Eye (tissue), 1 donor: ENCODE results near the gene SPATS2.
"Not testable (repeated sequence)": the region's sequence is repeated elsewhere in the genome, so short reads cannot be mapped to it uniquely, and the experiment has no call there.

Experiments
- DNase-seq: peaks from one replicate; pipeline ENCODE4 v3.0.0-alpha.2; 2015

The SPATS2 gene

DNA sequence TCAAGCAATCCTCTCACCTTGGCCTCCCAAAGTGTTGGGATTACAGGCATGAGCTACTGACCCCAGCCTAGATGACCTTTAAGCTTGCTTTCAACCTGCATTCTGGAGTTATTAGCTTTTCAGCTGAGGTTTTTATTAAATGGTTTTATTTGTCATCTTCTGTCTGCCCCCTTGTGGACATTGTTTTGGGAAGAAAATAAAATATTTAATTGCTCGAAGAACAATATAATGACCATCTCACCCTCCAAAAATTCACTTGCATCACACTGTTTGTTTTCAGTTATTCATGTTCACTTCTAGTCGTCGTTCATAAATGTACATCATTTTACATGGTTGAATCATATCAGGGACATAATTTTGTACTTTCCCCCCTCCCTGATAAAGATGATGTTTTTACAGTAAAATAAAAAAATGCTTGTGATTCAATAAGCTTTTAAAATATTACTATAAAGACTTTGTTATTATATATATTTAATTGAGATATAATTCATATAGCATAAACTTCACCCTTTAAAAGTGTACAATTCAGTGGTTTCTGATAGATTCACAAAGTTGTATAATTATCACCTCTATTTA, 10.1 kb upstream of the SPATS2 start:
- no peak for DNase-seq

DNA sequence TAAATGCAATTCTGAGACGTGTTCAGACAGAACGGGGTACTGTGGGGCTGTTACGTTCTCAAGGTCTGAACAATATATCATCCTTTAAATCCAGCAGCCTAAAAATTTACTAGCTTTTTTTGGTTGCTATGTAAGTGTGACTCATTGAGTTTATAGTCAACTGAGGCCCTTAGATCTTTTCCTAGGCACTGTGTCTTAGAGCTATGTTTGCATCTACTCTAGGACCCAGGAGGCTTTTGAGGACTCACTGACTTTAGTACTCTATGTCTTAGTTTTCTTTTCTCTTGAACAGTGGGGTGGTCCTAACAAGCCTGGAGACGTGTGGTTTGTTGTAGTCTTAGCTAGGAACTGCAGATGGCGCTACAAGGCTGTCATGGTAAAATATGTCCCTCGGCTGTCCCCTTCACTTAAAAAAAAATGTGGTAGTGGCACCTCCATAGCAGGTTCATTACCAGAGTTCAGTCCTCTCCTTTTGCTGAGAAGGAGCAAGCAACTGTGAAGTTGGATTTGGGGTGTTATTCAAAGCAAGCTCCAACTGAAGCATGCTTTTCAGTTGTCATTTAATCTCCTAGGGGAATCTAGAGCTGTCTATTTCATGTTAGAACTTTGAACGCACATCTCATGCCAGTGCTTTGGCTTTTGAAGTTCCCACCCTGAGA, 8.7 kb upstream of the SPATS2 start:
- DNase-seq = peak; percentile 91

DNA sequence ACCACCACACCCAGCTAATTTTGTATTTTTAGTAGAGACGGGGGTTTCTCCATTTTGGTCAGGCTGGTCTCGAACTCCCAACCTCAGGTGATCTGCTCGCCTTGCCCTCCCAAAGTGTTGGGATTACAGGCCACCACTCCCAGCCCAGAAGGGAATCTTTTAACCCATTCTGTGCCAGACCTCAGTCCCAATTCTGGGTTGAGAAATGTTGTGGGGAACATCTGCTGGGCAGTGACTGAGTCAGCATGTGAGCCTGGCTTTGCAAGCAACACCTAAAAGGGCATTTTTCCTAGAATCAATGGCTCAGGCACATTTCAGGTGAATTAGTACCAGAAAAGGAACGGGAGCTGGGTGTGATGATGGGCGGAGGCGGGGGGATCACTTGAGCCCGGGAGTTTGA, 7.6 kb upstream of the SPATS2 start:
- DNase-seq = no peak

DNA sequence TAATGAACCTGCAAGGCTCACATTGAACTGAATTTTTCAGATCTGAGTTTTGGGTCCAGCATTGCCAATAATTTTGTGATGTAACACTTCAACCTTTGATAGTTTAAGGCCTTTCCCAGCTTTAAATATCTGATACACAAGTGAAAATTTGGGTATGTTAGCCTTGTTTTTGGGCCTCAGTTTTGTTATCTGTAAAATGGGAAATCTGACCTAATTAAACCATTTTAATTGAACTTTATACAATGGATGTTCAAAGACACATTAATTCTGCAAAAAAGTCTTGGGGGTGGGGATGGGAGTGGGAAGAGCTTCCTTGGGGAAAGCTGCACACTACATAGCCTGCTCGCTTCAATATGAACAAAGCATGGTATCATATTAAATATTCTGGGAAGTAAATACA, 5.2 kb upstream of the SPATS2 start:
- DNase-seq = no peak

DNA sequence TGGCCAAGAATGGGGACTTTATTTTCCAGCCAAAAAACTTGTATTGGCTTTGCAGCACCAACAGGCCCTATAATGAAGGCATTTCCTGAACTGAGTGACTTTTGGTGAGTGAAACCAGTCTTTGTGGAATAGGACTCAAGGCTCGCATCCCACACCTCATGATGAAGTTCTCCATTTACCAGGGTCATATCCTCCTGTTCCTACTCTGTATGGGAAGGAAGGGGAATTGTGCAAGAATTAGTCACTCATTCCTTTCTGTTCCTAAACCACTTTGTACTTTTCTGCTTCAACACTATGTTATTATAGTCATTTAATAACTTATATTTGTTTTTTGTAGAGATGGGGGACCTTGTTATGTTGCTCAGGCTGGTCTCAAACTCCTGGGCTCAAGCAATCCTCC, 2.3 kb upstream of the SPATS2 start:
- no peak for DNase-seq

DNA sequence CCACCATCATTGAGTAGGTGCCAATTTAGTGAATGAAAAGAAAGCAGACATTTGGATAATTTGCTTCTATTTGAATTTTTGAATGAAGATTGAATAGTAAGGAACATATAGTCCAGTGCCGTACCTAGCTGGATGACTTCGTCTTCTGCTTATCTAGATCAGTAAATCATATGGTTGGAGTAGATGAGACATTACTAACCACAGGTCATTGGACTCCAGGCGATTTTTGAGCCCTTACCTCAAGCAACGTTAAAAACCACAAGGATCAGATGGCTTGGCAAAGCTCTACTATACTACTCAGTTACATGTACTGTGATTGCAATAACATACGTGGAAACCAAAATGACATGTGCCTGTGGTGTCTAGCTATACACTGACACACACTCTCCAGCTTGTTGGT, 1.7 kb upstream of the SPATS2 start:
- DNase-seq = no peak

DNA sequence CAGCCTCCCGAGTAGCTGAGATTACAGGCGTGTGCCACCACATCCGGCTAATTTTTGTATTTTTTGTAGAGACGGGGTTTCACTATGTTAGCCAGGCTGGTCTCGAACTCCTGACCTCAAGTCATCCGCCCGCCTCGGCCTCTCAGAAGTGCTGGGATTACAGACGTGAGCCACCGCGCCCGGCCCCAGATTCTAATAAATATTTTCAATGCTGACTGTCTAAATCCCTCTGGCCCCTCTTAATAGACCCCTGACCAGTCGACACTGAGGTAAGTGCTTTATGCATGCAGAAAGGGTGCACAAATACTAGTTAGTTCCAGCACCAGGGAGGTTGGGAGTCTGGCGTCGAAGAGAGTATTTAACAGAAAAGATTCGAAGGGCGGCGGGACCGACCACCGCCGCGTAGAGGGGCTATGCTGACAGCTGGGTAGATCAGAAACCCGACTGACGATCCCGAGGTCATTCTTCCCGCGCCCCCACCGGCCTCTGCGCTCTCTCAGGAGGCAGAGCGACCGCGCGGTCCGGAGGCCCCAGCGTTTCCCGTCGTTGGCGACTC, 1.1 kb upstream of the SPATS2 start:
- no peak for DNase-seq

DNA sequence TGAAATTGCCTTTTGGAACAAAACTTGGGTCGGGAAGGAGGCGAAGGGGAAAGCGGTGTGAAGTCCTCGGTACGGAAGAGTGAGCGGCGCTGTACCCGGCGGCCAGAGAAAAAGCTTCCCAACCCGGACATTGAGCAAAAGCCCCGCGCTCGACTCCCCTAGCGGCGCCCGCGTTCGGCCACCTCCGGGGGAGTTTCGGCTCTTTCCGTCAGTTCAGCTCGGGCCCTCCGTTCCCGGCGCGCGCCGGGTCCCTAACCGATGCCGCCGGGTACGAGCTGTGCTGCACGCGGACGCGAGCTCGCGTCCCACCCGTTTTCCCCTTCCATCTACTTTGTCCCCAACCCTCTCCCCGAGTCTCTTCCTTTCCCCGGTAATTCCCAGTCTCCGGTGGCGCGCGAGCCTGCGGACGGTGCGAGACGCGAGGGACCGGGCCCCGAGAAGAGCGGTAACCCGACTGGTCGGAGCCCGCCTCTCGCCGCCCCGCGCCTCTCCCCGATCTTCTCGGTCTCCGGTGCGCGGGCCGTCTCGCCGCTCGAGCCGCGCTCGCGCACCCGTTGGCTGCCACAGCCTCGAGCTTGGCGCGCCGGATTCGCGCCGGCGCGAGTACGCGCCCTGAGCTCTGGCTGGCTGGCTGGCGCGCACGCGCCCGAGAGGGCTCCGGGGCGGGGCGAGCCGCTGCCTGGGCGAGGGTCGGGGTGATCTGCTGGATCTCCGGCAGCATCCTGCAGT, 446 bp upstream of the SPATS2 start:
- peak; percentile 98 for DNase-seq

DNA sequence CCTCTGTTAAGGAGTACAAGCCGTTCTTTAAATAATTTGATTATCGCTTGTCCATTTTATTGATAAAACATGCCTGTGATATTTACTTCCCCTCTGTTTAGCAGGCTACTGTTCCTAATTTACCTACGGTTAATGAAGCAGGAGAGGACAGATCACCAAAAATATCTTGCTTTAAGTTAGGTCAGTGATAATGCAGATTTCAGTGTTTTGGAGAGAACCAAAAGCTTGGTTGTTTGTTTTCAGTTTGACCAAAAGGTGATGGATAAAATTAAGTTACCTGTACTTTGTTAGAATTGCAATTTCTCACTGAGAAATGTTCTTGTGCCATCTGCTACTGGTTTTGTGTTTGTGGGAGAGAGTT, 958 bp downstream of the SPATS2 start:
- DNase-seq = no peak

DNA sequence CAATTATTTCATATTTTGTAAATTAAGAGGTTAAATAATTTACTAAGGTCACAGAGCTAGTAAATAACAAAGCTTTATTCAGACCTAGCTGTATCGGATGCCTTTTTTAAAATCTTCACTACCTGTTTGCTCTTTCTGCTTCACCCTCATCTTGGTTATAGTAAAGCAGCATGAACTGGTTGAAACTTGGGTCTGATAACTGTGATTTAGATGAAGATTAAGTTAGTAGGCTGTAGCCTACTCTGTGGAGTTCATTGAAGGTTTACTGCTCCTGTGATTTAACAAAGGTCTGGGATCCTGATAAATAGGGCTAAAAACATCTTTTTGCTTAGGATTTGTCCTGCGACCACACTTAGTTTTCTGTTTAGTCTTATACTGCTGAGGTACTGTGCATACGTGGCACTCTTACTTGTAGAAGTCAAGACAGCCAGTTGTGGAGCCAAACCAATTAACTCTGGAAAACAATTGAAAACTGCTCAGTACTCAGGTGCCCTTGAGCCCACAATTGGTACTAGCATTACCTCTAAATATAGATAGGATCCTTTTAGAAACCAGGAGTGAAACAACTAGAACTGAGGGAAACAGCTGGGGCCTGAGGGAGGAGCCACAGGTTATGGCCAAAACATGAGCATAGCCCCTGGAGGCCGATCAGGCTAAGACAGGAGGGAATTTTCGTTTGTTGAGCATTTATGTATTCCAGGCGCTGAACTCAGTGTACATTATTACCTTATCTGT, 2.3 kb downstream of the SPATS2 start:
- DNase-seq = peak; percentile 48

DNA sequence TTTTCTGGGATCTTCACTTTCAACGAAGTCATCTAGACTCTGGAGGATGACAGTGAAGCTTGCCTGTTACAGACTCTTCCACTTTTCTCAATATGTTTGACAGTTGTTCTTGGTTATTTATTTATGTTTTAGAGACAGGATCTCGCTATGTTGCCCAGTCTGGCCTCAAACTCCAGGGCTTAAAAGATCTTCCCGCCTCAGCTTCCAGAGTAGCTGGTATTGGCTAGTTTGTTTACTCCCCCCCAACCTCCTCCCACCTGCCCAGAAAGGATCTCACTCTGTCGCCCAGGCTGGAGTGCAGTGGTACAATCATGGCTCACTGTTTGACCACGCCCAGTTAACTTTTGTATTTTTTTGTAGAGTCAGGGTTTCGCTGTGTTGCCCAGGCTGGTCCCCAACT, 3.3 kb downstream of the SPATS2 start:
- DNase-seq = no peak

DNA sequence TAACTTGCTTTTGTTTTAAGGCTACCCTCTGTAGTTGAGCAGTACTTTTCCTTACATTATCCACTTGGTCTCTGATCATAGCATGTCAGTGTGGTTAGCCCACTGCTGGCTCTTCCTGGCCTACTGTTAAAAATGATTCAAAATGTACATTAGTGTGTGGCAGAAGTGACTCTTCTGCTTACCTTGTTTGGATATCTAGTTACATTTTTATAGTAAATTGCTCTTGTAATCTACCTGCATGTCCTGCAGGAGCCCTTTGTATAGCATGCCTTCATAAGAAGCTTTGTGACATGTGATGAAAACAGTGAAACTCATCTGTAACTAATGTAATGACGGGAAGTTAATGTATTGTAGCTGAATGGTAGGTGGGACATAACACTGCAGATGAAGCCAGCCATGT, 8.1 kb downstream of the SPATS2 start:
- DNase-seq = no peak

DNA sequence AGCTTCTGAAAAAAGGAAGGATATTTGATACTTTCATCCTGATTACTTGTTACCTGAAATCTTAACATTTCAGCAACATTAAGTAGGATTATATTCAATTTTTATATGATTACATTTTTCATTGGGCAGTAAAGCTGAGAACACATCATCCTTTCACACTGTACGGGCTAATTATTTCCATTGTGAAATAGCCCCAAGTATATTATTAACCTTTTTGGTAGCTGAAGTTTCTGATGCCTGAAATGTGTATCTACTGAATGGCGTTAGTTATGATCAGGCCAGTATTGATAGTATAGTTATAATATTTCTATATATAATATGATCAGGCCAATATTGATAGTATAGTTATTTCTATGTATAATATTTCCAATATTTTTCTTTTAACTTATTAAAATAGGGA, 10.1 kb downstream of the SPATS2 start:
- DNase-seq = no peak

DNA sequence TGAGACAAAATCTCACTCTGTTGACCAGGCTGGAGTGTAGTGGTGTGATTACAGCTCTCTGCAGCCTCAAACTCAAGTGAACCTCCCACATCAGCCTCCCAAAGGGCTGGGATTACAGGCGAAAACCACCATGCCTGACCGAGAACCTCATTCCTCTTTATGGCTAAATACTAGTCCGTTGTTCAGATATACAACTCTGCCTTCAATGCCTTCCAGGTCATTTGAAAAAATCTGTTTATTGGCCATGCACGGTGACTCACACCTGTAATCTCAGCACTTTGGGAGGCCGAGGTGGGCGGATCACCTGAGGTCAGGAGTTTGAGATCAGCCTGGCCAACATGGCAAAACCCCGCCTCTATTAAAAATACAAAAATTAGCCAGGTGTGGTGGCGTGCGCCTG, 12.9 kb downstream of the SPATS2 start:
- not testable (repeated sequence) for DNase-seq

DNA sequence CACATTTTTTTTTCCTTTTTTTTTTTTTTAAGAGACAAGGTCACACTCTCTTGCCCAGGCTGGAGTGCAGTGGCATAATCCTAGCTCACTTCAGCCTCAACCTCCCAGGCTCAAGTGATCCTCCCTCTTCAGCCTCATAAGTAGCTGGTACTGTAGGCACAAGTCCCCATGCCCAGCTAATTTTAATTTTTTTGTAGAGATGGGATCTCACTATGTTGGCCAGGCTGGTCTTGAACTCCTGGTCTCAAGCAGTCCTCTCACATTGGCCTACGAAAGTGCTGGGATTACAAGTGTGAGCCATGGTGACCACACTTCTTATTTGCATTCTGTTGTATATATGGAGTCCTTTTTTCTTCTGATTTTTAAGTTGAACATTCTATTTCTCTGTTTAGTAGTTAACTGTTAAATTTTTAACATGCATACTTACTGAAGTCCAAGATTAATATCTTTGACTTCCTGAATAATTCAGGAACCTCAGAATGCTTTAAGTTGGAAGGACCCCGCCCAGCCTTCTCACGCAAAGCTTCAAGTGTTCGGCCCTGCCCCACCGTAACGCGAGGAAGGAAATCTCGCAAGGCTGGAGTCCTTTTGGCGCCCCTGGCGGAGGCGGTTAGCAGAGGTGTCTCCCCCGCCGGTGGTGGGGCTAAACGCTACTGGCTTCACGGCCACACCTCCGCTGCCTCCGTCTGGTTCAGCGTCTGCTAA, 21.6 kb downstream of the SPATS2 start:
- DNase-seq = peak; percentile 8

DNA sequence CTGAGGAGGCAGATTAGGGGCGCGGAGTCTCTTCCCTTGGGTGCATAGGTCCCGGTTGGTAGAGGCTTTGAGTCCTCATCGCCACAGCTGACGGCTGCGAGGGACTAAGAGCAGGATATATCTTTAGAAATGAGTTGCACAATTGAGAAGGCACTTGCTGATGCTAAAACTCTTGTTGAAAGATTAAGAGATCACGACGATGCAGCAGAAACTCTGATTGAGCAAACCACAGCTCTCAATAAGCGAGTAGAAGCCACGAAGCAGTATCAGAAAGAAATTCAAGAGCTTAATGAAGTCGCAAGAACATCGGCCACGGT, 22.1 kb downstream of the SPATS2 start:
- DNase-seq = no peak

DNA sequence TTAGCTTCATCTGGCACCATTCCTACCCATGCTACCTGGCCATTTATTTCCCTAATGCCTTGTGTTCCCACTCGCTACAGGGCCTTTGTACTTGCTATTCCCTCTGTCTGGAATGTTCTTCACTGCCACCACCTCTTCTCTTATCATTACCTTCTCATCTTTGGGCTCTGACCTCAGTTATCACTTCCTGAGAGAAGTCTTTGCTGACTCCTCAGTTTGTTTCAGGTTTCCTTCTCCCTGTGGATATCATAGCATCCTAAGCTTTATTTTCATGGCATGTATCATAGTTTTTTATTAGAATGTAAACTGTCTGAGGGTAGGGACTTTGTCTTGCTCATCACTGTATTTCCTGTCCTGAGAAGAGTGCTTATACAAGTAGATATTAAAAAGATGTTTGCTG, 29.7 kb downstream of the SPATS2 start:
- DNase-seq = no peak

DNA sequence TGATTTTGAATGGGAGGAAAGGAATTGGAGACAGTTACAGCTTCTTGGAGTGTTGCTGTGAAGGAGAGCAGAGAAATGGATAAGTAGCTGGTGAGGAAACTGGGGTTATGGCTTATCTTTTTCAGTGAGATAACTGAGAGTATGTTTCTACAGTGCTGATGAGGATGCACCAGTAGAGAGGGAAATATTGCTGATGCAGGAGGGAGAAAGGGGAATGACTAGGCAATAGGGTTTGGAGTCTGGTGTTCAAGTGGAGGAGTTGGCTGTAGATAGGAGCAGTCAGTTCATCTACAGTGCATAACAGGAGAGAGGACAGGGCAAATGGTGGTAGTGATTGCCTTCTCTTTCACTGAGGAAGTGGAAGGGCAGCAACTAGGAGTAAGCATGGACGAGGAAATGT, 33.0 kb downstream of the SPATS2 start:
- no peak for DNase-seq

DNA sequence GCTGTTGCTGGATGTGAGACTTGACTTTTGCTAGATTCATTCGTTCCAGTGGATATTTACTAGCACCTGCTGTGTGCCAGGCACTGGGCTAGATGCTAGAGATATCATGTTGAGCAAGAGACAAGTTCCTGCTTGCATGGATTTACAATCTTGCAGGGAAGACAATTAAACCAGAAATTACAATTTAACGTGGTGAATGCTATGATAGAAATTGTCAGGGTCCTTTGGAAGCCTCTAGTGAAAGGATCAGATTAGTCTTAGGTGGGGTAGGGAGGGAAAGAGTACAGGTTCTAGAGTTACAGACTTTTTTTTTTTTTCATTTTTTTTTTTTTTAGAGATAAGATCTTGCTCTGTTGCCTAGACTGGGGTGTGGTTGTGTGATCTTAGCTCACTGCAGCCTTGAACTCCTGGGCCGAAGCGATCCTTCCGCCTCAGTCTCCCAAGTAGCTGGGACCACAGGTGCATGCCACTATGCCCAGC, 36.7 kb downstream of the SPATS2 start:
- no peak for DNase-seq

DNA sequence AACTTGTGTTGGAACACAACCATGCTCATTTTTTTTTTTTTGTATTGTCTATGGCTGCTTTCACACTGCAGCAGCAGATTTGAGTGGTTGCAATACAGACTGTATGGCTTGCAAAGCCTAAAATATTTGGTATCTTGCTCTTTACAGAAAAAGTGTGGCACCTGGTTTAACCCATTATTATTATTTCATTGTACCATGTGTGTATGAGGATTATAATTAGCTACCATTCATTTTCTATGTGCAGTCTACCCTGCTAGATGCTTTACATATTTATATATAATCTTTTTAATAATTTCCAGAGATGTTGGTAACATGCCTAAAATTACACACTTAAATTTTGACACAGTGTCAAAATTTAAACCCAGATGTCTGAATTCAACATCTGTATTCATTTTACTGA, 37.7 kb downstream of the SPATS2 start:
- peak; percentile 23 for DNase-seq

DNA sequence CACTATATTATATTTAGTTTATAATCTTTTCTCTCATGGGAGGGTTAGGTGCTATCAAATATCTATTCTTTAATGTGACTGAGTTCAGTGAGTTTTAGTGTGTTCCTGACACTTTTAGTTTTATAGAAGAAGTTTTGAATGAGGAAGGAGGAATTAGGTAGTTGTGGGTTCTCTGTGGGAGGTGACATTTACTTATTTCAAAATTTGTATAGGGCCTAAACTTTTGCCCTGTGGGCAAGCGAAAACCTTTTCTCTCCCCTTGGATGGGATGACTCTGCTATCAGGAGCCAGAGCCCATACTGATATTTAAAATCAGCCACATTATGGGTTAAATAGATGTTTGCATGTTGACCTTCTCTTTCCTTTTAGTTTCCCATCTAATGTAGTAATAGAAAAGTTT, 43.6 kb downstream of the SPATS2 start:
- no peak for DNase-seq

DNA sequence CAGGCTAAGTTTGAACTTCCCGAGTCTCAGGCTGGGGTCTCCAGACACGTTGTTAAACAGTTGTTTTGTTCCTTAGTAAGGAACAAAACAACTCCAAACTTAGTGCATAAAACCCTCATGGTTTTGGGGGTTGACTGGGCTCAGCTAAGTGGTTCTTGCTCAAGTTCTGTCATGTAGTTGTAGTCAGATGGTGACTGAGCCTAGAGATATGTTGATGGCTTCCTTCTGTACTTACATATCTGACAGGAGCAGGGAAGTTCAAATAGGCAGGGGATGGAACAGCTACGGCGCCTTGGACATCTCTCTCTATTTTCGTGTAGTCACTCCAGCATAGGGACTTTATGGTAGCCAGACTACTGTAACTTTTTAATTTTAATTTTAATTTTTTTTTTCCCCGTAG, 45.7 kb downstream of the SPATS2 start:
- DNase-seq = no peak

DNA sequence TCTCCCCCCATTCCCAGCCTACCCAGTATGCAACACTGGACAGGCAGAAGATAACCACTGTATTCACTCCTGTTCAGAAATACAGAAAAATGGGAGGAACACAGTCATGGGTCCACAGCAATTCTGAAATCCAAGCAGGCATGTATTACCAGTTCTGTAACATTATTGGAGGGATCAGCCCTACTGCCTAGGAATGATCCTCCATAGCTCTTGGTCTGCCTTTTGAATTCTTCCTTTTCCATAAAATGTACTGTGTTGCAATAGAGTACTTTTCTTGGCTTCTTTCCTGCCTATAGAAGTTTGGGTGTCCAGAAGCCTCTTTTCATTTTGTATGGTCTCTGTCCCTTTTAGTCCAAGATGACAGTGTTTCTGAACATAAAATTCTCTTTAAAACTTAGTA, 46.5 kb downstream of the SPATS2 start:
- DNase-seq = no peak
